ENCODE results near the gene OTP.

- TF ChIP-seq FOSL2 (IDR thresholded peaks at IDR 0.05; ENCODE audit: borderline replicate concordance, low read depth) (no peak), MEF2A (IDR thresholded peaks at IDR 0.05; ENCODE audit: borderline replicate concordance, low read depth) (no peak), ZBTB33 (IDR thresholded peaks at IDR 0.05; ENCODE audit: borderline replicate concordance, low read depth) (no peak)
Observed at GRCh38 chr5:77669677-77670076, 31.2 kb upstream of the OTP start.

All from SK-N-SH (cell line).